Measurements from ENCODE around the gene LSP1.

LSP1 gene

GRCh38 chr11:1838077-1838425, 14.8 kb upstream of the LSP1 start:
- DNase-seq = no peak

- DNase-seq = no peak
Measured at GRCh38 chr11:1838426-1839144, 14.3 kb upstream of the LSP1 start, which contains the start of gene TNNI2. Gene TNNI2 (plus strand): TSS chr11:1838981. CDS start chr11:1839697, 716 bp downstream.

GRCh38 chr11:1839204-1839923, 13.5 kb upstream of the LSP1 start:
- no peak for DNase-seq

- DNase-seq = no peak
Measured at GRCh38 chr11:1839924-1840779, 12.7 kb upstream of the LSP1 start.

- no peak for DNase-seq
Measured at GRCh38 chr11:1840780-1841480, 12.0 kb upstream of the LSP1 start.

GRCh38 chr11:1841511-1842148, 11.3 kb upstream of the LSP1 start:
- no peak for DNase-seq

- DNase-seq = no peak
Measured at GRCh38 chr11:1842149-1843097, 10.5 kb upstream of the LSP1 start.

GRCh38 chr11:1843098-1843473, 9.8 kb upstream of the LSP1 start:
- DNase-seq = no peak

- no peak for DNase-seq
Measured at GRCh38 chr11:1843796-1844195, 9.1 kb upstream of the LSP1 start.

GRCh38 chr11:1844221-1845094, 8.4 kb upstream of the LSP1 start:
- peak; percentile 46 for DNase-seq

- no peak for DNase-seq
Measured at GRCh38 chr11:1845095-1845429, 7.8 kb upstream of the LSP1 start.

GRCh38 chr11:1845561-1846452, 7.1 kb upstream of the LSP1 start:
- no peak for DNase-seq

GRCh38 chr11:1846453-1846932, 6.4 kb upstream of the LSP1 start:
- no peak for DNase-seq

GRCh38 chr11:1847006-1847735, 5.7 kb upstream of the LSP1 start:
- DNase-seq = no peak

- DNase-seq = no peak
Measured at GRCh38 chr11:1847926-1848639, 4.8 kb upstream of the LSP1 start.

- no peak for DNase-seq
Measured at GRCh38 chr11:1848640-1849430, 4.0 kb upstream of the LSP1 start.
